Measurements from ENCODE around the gene SPATA20. TPM values are rescaled to one million over a fixed set of nuclear protein-coding genes. Genes with fewer than 3 reads are reported as not detected.

The SPATA20 gene
- total RNA-seq, 1 experiment from 2014 or later, result 33.2 TPM

DNA sequence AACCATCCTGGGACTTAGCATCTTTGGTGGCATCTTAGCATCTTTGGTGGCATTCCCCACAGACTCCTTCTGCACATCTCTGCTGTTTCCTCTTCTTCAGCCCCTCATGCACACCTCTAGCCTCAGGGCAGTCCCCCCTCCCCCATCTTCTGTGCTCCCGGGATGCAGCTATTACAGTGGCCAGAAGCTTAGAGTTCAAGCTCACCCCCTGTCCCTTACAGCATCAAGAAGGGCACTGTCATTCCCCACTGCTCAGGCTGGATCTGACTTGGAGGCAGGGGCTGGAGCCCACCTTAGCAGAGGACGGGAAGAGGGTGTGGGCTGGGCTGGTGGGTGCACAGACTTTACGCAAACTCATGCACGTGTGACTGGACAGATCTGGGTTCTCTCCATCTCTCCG is 13.8 kb upstream of the SPATA20 start:
- DNase-seq, result peak; percentile 47
- no peaks in the 10 kb centered on the region for H3K9me3 Mint-ChIP-seq (ENCODE audit: low read depth, unreplicated experiment)
- no TSS peak for BruUV-seq (replicated peaks)
- H3K27ac Mint-ChIP-seq (ENCODE audit: unreplicated experiment), result peak overlapping the region; percentile 63
- peaks cover 57% of the 10 kb centered on the region for H3K36me3 Mint-ChIP-seq (ENCODE audit: insufficient read depth, unreplicated experiment)
- H3K27me3 Mint-ChIP-seq (ENCODE audit: unreplicated experiment), result peaks cover 17% of the 10 kb centered on the region
- TF ChIP-seq, protein P1, sequence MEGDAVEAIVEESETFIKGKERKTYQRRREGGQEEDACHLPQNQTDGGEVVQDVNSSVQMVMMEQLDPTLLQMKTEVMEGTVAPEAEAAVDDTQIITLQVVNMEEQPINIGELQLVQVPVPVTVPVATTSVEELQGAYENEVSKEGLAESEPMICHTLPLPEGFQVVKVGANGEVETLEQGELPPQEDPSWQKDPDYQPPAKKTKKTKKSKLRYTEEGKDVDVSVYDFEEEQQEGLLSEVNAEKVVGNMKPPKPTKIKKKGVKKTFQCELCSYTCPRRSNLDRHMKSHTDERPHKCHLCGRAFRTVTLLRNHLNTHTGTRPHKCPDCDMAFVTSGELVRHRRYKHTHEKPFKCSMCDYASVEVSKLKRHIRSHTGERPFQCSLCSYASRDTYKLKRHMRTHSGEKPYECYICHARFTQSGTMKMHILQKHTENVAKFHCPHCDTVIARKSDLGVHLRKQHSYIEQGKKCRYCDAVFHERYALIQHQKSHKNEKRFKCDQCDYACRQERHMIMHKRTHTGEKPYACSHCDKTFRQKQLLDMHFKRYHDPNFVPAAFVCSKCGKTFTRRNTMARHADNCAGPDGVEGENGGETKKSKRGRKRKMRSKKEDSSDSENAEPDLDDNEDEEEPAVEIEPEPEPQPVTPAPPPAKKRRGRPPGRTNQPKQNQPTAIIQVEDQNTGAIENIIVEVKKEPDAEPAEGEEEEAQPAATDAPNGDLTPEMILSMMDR (IDR thresholded peaks at IDR 0.05; ENCODE audit: unreplicated experiment), result no peak
- peaks cover 47% of the 10 kb centered on the region for H3K4me1 Mint-ChIP-seq (ENCODE audit: low read depth, unreplicated experiment)
- intact Hi-C loops (cut with micrococcal nuclease; ENCODE audit: unreplicated experiment), result loop anchor here (5.0 kb wide), 1 partner anchor 36 kb away; no protein-coding TSS in a partner anchor
- CTCF ChIA-PET, result interaction anchor here (0.6 to 1.4 kb wide), 8 partner anchors 8 to 202 kb away, joined by 3 to 5 read pairs (median 3); no protein-coding TSS in a partner anchor
- H3K4me3 Mint-ChIP-seq (ENCODE audit: low read depth, unreplicated experiment), result peak overlapping the region; percentile 85

DNA sequence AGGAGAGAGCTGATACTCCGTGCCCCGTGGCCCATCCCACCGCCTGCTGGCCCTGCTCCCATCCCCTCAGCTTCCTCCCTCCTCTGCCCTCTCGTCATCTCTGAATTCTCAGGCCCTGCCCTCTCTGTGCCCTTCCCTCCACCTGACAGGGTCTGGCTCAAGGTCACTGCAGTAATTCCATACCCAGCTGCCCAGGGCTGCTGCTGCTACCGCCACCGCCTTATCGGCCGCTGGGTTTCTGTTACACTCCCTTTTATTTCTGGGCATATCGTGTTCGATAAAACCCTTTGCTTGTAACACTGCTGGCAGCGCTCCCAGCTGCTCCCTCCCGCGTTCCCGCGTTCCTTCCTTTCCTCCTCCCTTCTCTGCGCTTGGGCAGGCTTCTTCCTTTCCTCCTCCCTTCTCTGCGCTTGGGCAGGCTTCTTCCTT is 13.2 kb upstream of the SPATA20 start:
- TF ChIP-seq, protein P1 (IDR thresholded peaks at IDR 0.05; ENCODE audit: unreplicated experiment), result no peak
- Mint-ChIP-seq H3K27me3 (ENCODE audit: unreplicated experiment) (peaks cover 11% of the 10 kb centered on the region), H3K9me3 (ENCODE audit: low read depth, unreplicated experiment) (no peaks in the 10 kb centered on the region), H3K27ac (ENCODE audit: unreplicated experiment) (peak overlapping the region; percentile 63), H3K36me3 (ENCODE audit: insufficient read depth, unreplicated experiment) (peaks cover 58% of the 10 kb centered on the region), H3K4me1 (ENCODE audit: low read depth, unreplicated experiment) (peaks cover 47% of the 10 kb centered on the region), H3K4me3 (ENCODE audit: low read depth, unreplicated experiment) (peak overlapping the region; percentile 85)
- intact Hi-C loops (cut with micrococcal nuclease; ENCODE audit: unreplicated experiment), result loop anchor here (5.0 kb wide), 1 partner anchor 36 kb away; no protein-coding TSS in a partner anchor
- CTCF ChIA-PET, result interaction anchor here (0.5 to 1.4 kb wide), 6 partner anchors 9 to 54 kb away, joined by 3 to 5 read pairs (median 3); no protein-coding TSS in a partner anchor
- BruUV-seq (replicated peaks), result no TSS peak
- peak; percentile 64 for DNase-seq

DNA sequence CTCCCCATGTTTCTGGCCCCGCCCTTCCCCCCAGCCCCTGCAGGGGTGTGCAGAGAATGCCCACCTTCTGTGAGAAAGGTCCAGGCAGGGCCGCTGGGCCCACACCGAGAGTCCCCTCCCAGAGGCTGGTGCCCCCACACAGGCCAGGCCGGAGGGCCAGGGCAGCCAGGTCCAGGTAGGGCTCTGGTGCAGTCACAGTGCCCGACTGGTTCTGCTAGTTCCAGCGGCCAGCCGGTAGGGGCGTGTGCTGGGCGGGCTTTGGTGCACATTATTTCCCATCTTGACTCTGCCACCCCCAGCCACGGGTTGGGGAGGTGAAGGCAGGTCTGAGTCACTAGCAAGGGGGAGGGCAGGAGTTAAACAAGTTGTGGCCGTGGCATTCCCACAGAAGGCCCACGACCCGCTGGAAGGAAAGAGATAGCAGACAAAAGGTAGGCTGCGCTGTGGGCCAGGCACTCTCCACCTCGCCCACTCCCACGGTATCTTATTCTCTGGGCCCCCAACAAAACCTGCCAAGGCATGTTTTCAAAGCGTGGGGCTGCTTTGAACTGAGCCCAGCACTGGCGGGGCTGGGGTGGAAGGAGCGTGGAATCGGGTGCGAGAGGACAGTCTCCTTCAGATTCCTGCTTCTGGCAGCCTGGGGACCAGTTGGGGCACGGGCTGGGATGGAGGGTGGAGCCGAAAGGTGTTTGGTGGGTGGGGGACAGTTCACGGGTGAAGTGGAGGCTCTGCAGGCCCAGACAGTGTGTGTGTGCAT is 12.6 kb upstream of the SPATA20 start:
- Mint-ChIP-seq H3K27me3 (ENCODE audit: unreplicated experiment) (peaks cover 5% of the 10 kb centered on the region), H3K4me1 (ENCODE audit: low read depth, unreplicated experiment) (peaks cover 47% of the 10 kb centered on the region), H3K27ac (ENCODE audit: unreplicated experiment) (peak overlapping the region; percentile 63), H3K4me3 (ENCODE audit: low read depth, unreplicated experiment) (peak overlapping the region; percentile 85), H3K36me3 (ENCODE audit: insufficient read depth, unreplicated experiment) (peaks cover 58% of the 10 kb centered on the region), H3K9me3 (ENCODE audit: low read depth, unreplicated experiment) (no peaks in the 10 kb centered on the region)
- CTCF ChIA-PET, result interaction anchor here (0.5 to 1.2 kb wide), 3 partner anchors 9 to 41 kb away, joined by 3 read pairs; no protein-coding TSS in a partner anchor
- no TSS peak for BruUV-seq (replicated peaks)
- TF ChIP-seq, protein P1 (IDR thresholded peaks at IDR 0.05; ENCODE audit: unreplicated experiment), result peak; percentile 96
- peak; percentile 92 for DNase-seq
- intact Hi-C loops (cut with micrococcal nuclease; ENCODE audit: unreplicated experiment), result loop anchor here (5.0 kb wide), 1 partner anchor 37 kb away; no protein-coding TSS in a partner anchor

DNA sequence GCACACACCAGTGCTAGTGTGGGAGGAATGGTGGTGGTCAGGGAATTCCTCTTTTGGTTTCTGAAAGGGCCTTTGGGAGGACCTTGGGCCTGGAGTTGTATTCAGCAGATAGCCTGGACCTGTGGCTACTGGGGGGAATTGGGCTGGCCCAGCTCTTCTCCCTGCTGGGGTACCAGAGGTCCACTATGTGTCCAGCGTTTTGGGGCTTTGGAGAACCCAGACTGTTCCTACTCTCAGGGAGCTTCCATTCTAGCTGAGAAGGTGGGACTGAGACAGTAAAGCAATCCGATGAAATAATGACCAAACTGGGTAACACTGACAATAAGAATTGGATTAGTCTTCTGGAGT is 12.0 kb upstream of the SPATA20 start:
- no peaks in the 10 kb centered on the region for H3K9me3 Mint-ChIP-seq (ENCODE audit: low read depth, unreplicated experiment)
- H3K4me1 Mint-ChIP-seq (ENCODE audit: low read depth, unreplicated experiment), result peaks cover 52% of the 10 kb centered on the region
- H3K4me3 Mint-ChIP-seq (ENCODE audit: low read depth, unreplicated experiment), result peak overlapping the region; percentile 85
- CTCF ChIA-PET, result no interaction called here
- intact Hi-C loops (cut with micrococcal nuclease; ENCODE audit: unreplicated experiment), result loop anchor here (5.0 kb wide), 1 partner anchor 38 kb away; no protein-coding TSS in a partner anchor
- H3K27me3 Mint-ChIP-seq (ENCODE audit: unreplicated experiment), result no peaks in the 10 kb centered on the region
- BruUV-seq (replicated peaks), result TSS peak; percentile 15
- H3K36me3 Mint-ChIP-seq (ENCODE audit: insufficient read depth, unreplicated experiment), result peaks cover 58% of the 10 kb centered on the region
- H3K27ac Mint-ChIP-seq (ENCODE audit: unreplicated experiment), result peak overlapping the region; percentile 63
- TF ChIP-seq, protein P1 (IDR thresholded peaks at IDR 0.05; ENCODE audit: unreplicated experiment), result no peak
- DNase-seq, result no peak
